ELR (cell line): Measurements from ENCODE around the gene WWC2.
A peak's percentile ranks its signal among the peaks of the same experiment; 100 is the strongest.

Experiments
- DNase-seq: peaks from one replicate; pipeline ENCODE4 v3.0.0-alpha.2; 2015; ENCODE audit warnings: low read depth

WWC2 gene

DNA sequence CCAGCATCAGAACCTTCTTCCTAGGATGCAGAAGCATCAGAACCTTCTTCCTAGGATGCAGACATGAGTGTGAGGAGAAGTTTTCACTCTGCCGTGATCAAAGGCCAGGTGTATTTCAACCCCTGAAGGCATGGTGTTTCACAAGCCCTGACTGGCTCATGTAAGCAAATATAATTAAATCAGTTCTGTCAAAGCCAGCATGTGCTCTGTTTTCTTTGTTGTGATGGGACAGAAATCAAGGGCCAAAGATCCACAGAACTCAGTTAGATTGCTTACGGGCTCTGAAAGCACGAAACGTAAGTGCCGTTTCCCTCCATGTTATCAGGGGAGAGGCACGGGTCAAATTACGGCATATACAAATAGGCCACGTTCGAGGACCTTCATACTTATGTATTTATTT, 255.2 kb downstream of the WWC2 start:
- DNase-seq: no peak

DNA sequence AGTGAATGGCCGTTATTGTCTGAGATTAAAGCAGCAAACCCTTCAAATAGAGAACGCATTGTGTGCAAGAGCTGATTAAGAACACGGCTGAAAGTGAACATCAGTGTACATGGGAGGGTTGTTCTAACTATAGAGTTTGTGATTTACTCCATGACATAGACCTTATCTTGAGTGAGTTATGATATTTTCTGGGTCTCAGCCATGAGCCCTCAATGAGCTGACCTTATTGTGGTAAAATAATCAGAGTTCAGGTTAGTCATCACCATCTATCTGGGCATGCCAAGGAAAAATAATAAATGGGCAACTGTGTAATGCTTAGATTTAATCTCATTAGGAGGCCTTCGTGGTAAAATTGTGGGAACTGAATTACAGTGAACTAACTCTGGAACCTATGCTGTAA, 256.3 kb downstream of the WWC2 start:
- peak; percentile 63 for DNase-seq

DNA sequence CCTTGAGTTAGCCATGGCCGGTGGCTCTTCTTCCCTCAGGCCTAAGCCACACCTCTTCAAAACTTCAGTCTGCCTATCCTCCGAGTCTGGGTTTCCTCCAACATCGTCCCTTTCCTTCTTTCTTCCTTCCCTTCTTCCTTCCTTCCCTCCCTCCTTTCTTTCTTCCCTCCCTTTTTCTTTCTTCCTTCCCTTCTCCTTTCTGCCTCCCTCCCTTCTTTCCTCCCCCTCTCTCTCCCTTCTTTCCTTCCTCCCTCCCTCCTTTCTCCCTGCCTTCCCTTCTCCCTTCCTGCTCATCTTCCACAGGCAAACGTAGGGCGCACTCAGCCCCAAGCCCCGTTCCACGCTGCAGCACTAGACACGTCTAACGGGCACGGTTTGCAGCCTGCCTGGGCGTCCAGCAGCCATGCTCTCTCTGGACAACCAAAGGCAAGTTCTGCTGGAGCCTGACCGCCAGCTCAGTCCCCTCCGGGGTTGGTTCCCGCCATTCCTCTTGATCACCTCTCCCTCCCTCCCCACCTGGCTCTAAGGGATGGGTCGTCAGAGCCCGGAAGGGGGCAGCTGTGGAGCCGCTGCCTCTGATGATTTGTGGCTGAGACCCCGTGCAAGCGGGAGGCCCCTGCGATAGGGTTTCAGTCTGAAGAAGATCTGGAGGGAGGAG, 257.2 kb downstream of the WWC2 start:
- no peak for DNase-seq

DNA sequence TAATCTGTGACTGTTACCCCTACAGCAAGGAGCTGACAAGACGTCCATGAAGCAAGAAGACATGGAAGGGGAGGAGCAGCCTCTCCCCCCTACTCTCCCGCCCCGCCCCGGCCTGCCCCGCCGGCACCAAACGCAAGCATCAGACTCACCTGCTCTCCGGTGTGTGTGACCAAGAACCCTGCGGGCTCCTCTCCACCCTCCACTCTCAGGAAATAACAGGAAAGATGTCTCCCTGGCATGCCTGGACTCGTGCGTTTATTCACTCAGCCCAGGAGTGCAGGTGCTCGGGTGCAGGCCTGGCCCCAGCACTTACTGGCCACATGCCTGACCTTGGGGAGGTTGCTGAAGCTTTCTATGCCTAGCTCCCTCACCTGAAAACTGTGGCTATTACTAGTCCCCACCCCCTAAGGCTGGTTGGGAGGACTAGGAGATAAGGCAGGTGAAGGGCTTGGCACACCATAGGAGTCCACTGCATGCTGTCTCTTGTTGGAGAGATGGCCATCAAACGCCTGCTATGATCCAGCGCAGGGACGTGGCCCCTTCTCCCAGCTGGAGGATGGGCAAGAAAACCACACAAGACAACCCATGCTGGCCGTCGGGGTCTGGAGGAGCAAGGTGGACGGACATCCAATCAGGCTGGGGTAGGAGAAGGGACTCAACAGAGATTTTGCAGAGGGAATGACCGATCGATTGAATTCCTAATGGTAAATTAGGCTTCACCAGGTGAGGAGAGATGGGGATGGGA, 258.0 kb downstream of the WWC2 start:
- no peak for DNase-seq

DNA sequence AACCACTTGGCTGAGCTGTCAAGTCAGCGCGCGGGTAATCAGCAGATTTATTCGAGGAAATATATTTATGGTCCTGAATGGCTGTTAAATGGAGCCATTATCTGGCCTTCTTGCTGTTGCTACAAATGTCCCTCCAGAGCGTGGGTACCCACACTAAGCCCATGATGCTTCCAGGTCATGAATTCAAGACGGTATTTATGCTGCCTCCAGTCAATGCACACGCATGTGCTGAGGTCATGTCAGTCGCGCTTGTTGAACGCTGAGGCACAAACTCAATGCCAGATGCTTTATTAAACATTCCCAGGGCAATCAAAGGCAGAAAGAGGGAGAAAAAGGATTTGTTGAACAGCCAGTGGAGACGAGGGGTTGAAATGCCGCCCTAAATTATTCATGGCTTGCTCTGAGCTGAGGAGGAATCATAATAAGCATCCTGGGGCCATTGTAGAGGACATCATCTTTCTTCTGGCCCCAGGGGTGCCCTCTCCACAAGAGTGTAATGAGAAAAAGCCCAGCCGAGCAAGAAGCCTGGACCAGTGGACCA, 259.2 kb downstream of the WWC2 start:
- no peak for DNase-seq

DNA sequence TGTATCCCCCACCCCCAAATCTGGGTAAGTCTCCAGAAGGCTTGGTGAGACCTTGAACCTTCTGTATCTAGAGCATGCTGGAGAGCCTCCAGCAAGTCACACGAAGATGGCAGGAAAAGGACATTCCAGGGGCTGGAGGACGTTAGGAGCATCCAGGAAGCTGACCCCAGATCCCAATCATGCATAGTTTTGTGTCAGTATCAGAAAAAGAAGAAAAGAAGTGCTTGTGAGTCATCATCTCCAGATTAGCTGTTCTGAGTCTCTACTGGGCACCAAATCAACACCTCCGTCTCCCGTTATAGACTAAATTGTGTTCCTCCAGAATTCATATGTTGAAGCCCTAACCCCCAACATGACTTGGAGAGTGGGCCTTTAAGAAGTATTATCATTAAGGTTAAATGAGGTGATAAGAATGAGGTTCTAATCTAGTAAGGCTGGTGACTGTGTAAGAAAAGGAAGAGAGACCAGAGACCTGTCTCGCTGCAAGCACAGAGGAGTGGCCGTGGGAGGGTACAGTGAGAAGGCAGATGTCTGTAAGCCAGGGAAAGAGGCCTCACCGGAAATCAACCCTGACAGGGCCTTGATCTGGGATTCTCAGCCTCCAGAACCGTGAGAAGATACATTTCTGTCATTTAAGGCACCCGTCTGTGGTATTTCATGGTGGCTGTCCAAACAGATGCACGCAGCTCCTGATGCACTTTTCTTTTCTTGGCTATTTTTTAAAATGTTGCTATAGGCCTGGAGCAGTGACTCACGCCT, 261.3 kb downstream of the WWC2 start:
- DNase-seq: peak; percentile 51

DNA sequence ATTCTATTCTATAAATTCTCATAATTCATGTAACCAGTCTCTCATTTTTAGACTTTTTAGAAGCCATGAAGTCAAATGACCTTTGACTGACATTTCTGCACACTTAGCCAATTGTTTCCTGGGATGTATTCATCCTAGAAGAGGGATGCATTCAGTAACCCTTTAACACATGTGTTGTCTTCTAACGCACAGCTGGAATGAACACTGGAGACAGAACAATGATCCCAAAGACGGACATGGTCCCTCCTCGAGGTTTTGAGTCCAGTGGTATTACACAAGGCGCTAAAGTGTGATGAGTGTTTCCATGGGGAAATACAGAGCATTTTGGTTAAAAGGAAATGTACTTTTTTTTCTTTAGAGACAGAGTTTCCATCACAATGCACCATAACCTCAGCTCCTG, 263.0 kb downstream of the WWC2 start:
- DNase-seq: no peak

DNA sequence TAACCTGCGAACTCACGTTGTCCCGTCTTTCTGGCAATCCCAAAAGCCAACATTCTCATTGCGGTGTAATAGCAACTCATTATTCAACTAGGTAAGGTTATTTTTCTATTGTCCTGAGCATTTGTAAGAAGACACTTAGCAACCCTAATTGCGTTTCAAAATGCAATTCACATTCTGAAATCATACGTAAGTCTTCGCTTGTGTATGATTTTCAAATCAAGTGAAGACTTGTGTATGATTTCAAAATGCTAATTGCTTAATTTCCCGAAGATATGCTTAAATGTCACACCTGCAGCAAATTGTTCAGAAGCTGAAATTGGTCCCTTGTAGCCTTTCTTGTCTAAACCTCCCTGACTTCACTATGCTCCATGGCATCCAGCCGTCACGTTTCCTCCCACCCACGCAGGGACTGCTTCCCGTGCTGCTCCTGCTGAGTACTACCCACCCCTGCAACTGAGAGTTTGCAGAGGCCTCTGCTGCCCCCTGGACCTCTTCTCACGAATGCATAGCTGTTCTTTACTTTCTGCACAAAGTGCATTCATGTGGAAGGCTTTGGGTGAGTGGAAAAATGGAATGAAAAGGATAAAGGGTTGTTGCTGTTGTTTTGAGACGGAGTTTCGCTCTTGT, 264.0 kb downstream of the WWC2 start:
- peak; percentile 46 for DNase-seq

DNA sequence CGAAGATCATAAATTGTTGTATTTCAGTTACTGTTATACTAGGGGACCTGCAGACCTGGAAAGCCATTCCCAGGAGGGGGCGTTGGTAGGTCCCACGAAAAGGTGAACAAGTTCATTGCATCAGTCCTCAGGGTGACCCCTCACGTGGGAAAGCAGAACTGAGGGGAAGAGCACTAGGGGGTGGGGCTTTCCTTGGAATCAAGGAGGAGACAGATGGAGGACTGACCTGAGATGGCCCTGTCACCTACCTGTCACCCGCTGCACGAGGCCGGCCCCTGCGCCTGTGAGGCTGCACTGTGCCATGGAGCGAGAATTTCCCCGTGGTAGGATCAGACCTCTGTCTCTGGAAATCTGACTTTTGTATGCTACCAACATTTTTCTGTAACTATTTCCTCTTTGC, 265.0 kb downstream of the WWC2 start:
- DNase-seq: no peak

DNA sequence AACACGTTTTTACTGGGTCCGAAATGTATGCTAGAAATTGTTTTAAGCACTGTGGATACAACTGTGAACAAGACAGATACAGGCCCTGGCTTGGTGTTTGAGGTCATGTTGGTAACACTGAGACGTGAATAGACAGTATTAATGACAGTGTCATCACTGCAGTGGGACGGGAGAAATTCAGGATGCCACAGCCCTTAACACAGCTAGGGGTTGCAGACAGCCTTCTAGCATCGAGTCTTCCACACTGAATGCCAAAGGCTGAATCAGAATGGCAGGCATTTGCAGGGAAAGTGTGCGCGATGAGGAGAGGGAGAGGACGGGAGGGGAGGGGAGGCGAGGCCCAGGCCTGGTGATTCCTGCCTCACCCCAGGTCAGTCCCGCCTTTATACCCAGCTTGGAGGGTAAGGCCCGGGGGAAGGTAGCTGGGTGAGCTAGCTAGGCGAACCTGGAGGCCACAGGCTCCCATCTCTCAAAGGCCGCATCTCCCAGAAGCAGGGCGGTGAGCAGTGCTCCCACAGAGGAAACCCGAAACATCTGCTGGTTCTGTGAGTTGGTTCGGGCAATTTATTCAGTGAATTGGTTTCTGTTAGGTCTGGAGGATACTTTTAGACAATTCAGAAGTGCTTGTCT, 267.3 kb downstream of the WWC2 start:
- no peak for DNase-seq

DNA sequence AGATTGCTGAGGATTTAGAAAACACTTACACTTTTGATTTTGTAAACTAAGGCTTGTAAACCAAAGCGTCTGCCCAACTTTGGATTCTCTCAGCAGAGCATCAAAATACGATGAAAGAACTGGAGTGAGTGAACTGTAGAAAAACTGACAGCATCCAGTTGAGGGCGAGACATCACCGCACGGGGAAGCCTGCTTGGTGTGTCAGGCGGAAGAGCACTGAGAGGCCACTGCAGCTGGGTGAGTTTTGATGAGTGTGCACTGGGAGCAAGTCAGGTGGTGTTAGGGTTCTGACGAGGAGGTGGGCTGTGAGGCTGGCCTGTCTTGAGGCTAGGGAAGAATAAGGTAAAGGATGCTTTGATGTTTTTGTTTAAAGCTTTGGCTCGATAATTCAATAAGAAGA, 270.0 kb downstream of the WWC2 start:
- no peak for DNase-seq
